ENCODE measurements around the gene TEKT4.
"Not testable (repeated sequence)": the region's sequence is repeated elsewhere in the genome, so short reads cannot be mapped to it uniquely, and the experiment has no call there.

DNA sequence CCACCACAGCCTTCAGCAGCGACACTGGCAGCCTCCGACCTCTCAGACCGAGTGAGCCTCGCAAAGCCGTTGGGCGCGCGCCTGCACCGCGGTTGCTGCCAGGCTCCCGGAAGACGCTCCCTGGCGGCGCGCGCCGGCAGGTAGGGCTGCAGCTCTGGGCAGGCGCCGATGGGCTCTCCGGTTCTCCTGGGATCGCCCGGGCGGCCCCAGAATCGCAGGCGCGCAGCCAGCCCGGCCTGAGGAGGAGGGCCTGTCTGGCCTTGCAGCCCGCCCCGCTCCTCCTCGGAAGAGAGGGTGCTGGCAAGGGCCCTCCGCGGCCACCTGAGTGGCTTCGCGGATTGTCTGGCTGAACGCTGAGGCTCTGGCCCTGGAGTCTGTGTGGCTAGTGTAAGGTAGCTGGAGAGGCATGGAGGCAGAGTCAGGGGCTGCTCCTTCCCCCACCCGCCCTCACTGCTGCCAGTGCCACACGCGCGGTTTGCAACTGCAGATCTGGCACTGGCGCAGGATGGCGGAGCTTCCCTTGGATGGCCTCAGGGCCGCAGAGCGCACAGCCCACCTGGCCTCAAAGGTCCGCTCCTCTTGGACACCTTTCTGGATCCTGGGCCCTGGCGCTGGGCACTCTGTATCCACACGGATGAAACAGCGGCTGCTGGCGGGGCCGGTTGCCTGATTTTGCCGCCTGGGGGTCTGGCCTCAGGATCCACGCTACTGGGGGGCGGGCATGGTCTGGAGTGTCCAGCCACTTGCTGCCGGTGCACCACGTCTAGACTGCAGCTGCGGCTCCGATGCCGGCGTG lies 13.7 kb upstream of the TEKT4 start:
- TF ChIP-seq, protein P1, sequence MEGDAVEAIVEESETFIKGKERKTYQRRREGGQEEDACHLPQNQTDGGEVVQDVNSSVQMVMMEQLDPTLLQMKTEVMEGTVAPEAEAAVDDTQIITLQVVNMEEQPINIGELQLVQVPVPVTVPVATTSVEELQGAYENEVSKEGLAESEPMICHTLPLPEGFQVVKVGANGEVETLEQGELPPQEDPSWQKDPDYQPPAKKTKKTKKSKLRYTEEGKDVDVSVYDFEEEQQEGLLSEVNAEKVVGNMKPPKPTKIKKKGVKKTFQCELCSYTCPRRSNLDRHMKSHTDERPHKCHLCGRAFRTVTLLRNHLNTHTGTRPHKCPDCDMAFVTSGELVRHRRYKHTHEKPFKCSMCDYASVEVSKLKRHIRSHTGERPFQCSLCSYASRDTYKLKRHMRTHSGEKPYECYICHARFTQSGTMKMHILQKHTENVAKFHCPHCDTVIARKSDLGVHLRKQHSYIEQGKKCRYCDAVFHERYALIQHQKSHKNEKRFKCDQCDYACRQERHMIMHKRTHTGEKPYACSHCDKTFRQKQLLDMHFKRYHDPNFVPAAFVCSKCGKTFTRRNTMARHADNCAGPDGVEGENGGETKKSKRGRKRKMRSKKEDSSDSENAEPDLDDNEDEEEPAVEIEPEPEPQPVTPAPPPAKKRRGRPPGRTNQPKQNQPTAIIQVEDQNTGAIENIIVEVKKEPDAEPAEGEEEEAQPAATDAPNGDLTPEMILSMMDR (CRISPR knock-in tag; IDR thresholded peaks at IDR 0.05), result 0 out of 2 replicates have a peak, but pooled peaks have one; percentile 17
- TF ChIP-seq YY1 (IDR thresholded peaks at IDR 0.05; ENCODE audit: insufficient read depth, insufficient replicate concordance, low read depth, low read length); ZNF891 (CRISPR knock-in tag; IDR thresholded peaks at IDR 0.05); POLR2A (IDR thresholded peaks at IDR 0.05; ENCODE audit: insufficient read depth in 1 of 2, low read depth in 2 of 2, low read length in 2 of 2); ZFX (CRISPR knock-in tag; IDR thresholded peaks at IDR 0.05; ENCODE audit: low read depth): not testable (repeated sequence)

All from HepG2 (cell line).